ENCODE results near the gene OR10D3.
"Not testable (repeated sequence)": the region's sequence is repeated elsewhere in the genome, so short reads cannot be mapped to it uniquely, and the experiment has no call there.

The OR10D3 gene

GRCh38 chr11:124222407-124222806 lies 39.3 kb downstream of the OR10D3 start:
- 0 out of 2 replicates have a peak, but pooled peaks cover 3% of the 10 kb centered on the region for H3K27me3 ChIP-seq (ENCODE audit: control insufficient read depth, low read length)
- no peak overlapping the region for H3K27ac ChIP-seq (ENCODE audit: low read depth, low read length)
- H3K9me2 ChIP-seq (replicated peaks; ENCODE audit: control insufficient read depth, low read length): no peaks in the 10 kb centered on the region
- H3K36me3 ChIP-seq (ENCODE audit: control insufficient read depth, low read length): no peaks in the 10 kb centered on the region
- no peaks in the 10 kb centered on the region for H3K79me2 ChIP-seq (ENCODE audit: control insufficient read depth, low read length)
- no peaks in the 10 kb centered on the region for H3F3A ChIP-seq (ENCODE audit: control insufficient read depth, insufficient read depth)
- no peak overlapping the region for H3K4me2 ChIP-seq (ENCODE audit: low read length)
- TF ChIP-seq, protein P1, sequence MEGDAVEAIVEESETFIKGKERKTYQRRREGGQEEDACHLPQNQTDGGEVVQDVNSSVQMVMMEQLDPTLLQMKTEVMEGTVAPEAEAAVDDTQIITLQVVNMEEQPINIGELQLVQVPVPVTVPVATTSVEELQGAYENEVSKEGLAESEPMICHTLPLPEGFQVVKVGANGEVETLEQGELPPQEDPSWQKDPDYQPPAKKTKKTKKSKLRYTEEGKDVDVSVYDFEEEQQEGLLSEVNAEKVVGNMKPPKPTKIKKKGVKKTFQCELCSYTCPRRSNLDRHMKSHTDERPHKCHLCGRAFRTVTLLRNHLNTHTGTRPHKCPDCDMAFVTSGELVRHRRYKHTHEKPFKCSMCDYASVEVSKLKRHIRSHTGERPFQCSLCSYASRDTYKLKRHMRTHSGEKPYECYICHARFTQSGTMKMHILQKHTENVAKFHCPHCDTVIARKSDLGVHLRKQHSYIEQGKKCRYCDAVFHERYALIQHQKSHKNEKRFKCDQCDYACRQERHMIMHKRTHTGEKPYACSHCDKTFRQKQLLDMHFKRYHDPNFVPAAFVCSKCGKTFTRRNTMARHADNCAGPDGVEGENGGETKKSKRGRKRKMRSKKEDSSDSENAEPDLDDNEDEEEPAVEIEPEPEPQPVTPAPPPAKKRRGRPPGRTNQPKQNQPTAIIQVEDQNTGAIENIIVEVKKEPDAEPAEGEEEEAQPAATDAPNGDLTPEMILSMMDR (IDR thresholded peaks at IDR 0.05; ENCODE audit: low read depth, low read length, poor library complexity, severe bottlenecking): no peak
- no peaks in the 10 kb centered on the region for H3K9me3 ChIP-seq (ENCODE audit: control insufficient read depth, insufficient read depth, low read length)
- no peaks in the 10 kb centered on the region for H3K4me1 ChIP-seq (ENCODE audit: control insufficient read depth, low read length)
- H3K4me3 ChIP-seq (ENCODE audit: low read length): no peak overlapping the region
- no peaks in the 10 kb centered on the region for H4K20me1 ChIP-seq (ENCODE audit: control insufficient read depth, insufficient read depth, low read depth, low read length)

DNA sequence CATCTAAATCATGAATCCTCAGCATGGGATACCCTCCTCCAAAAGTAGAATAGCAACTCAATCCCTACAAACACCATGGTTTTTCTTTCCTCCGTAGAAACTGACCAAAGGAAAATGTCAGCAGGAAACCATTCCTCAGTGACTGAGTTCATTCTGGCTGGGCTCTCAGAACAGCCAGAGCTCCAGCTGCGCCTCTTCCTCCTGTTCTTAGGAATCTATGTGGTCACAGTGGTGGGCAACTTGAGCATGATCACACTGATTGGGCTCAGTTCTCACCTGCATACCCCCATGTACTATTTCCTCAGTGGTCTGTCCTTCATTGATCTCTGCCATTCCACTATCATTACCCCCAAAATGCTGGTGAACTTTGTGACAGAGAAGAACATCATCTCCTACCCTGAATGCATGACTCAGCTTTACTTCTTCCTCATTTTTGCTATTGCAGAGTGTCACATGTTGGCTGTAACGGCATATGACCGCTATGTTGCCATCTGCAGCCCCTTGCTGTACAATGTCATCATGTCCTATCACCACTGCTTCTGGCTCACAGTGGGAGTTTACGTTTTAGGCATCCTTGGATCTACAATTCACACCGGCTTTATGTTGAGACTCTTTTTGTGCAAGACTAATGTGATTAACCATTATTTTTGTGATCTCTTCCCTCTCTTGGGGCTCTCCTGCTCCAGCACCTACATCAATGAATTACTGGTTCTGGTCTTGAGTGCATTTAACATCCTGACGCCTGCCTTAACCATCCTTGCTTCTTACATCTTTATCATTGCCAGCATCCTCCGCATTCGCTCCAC lies 41.7 kb downstream of the OR10D3 start:
- H3K9me3 ChIP-seq (ENCODE audit: control insufficient read depth, insufficient read depth, low read length); H3K79me2 ChIP-seq (ENCODE audit: control insufficient read depth, low read length); H3F3A ChIP-seq (ENCODE audit: control insufficient read depth, insufficient read depth); H3K4me3 ChIP-seq (ENCODE audit: low read length); H3K27ac ChIP-seq (ENCODE audit: low read depth, low read length); H3K4me1 ChIP-seq (ENCODE audit: control insufficient read depth, low read length); H3K27me3 ChIP-seq (ENCODE audit: control insufficient read depth, low read length); H3K4me2 ChIP-seq (ENCODE audit: low read length); H4K20me1 ChIP-seq (ENCODE audit: control insufficient read depth, insufficient read depth, low read depth, low read length); H3K9me2 ChIP-seq (replicated peaks; ENCODE audit: control insufficient read depth, low read length); H3K36me3 ChIP-seq (ENCODE audit: control insufficient read depth, low read length): not testable (repeated sequence)

DNA sequence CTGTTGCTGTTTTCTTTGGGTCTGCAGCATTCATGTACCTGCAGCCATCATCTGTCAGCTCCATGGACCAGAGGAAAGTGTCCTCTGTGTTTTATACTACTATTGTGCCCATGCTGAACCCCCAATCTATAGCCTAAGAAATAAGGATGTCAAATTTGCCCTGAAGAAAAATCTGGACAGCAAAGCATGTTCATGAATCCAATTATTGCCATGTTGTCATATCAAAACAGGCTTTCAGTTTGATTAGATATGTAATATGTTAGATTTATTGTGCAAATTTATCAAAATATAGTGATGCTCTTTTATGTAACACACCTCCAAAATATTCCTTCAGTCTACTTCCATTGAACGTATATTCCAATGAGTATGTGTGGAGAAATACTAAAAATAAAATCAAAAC lies 42.3 kb downstream of the OR10D3 start:
- Histone ChIP-seq H3K27ac (ENCODE audit: low read depth, low read length) (no peak overlapping the region), H3K27me3 (ENCODE audit: control insufficient read depth, low read length) (no peaks in the 10 kb centered on the region), H3K4me2 (ENCODE audit: low read length) (no peak overlapping the region)

GRCh38 chr11:124233376-124233775 lies 50.2 kb downstream of the OR10D3 start:
- Histone ChIP-seq H3K9me3 (ENCODE audit: control insufficient read depth, insufficient read depth, low read length) (no peaks in the 10 kb centered on the region), H3K4me1 (ENCODE audit: control insufficient read depth, low read length) (no peaks in the 10 kb centered on the region), H3F3A (ENCODE audit: control insufficient read depth, insufficient read depth) (no peaks in the 10 kb centered on the region), H3K27me3 (ENCODE audit: control insufficient read depth, low read length) (no peaks in the 10 kb centered on the region), H3K4me2 (ENCODE audit: low read length) (no peak overlapping the region), H3K36me3 (ENCODE audit: control insufficient read depth, low read length) (no peaks in the 10 kb centered on the region), H3K27ac (ENCODE audit: low read depth, low read length) (no peak overlapping the region), H3K4me3 (ENCODE audit: low read length) (no peak overlapping the region), H3K79me2 (ENCODE audit: control insufficient read depth, low read length) (no peaks in the 10 kb centered on the region), H3K9me2 (replicated peaks; ENCODE audit: control insufficient read depth, low read length) (no peaks in the 10 kb centered on the region), H4K20me1 (ENCODE audit: control insufficient read depth, insufficient read depth, low read depth, low read length) (no peaks in the 10 kb centered on the region)
- no peak for TF ChIP-seq EZH2phosphoT487 (IDR thresholded peaks at IDR 0.05; ENCODE audit: borderline replicate concordance, low read length)
- TF ChIP-seq, protein P1 (IDR thresholded peaks at IDR 0.05; ENCODE audit: low read depth, low read length, poor library complexity, severe bottlenecking): no peak

More for the DNA sequence above, 42.3 kb downstream of the OR10D3 start:
- H3K4me1 ChIP-seq (ENCODE audit: control insufficient read depth, low read length): no peaks in the 10 kb centered on the region
- H3F3A ChIP-seq (ENCODE audit: control insufficient read depth, insufficient read depth): no peaks in the 10 kb centered on the region
- no peaks in the 10 kb centered on the region for H3K9me3 ChIP-seq (ENCODE audit: control insufficient read depth, insufficient read depth, low read length)
- no peak overlapping the region for H3K4me3 ChIP-seq (ENCODE audit: low read length)
- no peaks in the 10 kb centered on the region for H3K79me2 ChIP-seq (ENCODE audit: control insufficient read depth, low read length)
- no peak for TF ChIP-seq EZH2phosphoT487 (IDR thresholded peaks at IDR 0.05; ENCODE audit: borderline replicate concordance, low read length)
- TF ChIP-seq, protein P1 (IDR thresholded peaks at IDR 0.05; ENCODE audit: low read depth, low read length, poor library complexity, severe bottlenecking): no peak
- no peaks in the 10 kb centered on the region for H3K9me2 ChIP-seq (replicated peaks; ENCODE audit: control insufficient read depth, low read length)
- H3K36me3 ChIP-seq (ENCODE audit: control insufficient read depth, low read length): no peaks in the 10 kb centered on the region
- no peaks in the 10 kb centered on the region for H4K20me1 ChIP-seq (ENCODE audit: control insufficient read depth, insufficient read depth, low read depth, low read length)

Data from DOHH2 (cell line).